GM12864 (cell line): ENCODE results near the gene TMEM63A.

Source experiments
- DNase-seq: peaks from one replicate; pipeline ENCODE4 v3.0.0-alpha.2; 2011; ENCODE audit warnings: low read depth
- H3K4me3 ChIP-seq: 2 replicates; pipeline ENCODE4 v1.5.1; 2011; ENCODE audit warnings: mild to moderate bottlenecking, low read depth, low read length, control low read depth
- TF ChIP-seq, protein P1 (sequence below): IDR thresholded peaks from 2 replicates; pipeline ENCODE4 v1.5.1; 2011; ENCODE audit warnings: low read depth, mild to moderate bottlenecking, moderate library complexity, low read length, control low read depth, inconsistent platforms; ENCODE audit errors: missing control alignments

TMEM63A gene

DNA sequence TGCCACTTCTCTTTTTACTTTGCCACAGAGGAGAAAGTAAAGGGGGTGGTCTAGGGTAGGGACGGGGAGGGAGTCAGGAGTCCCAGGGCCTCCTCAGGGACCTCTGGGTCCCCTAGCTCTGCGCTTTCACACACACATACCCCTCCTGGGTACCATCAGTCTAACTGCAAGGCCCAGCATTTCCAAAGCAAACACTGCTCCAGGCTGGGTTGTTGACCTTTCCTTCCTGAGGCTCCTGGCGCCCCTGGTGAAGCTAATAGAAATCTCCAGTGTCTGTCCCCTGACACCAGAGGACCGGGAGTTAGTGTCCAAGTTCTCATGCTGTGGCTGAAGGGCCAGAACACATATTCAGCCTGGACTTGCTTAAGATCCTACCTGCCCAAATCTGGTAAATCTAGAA lies 3.9 kb downstream of the TMEM63A start:
- TF ChIP-seq, protein P1, sequence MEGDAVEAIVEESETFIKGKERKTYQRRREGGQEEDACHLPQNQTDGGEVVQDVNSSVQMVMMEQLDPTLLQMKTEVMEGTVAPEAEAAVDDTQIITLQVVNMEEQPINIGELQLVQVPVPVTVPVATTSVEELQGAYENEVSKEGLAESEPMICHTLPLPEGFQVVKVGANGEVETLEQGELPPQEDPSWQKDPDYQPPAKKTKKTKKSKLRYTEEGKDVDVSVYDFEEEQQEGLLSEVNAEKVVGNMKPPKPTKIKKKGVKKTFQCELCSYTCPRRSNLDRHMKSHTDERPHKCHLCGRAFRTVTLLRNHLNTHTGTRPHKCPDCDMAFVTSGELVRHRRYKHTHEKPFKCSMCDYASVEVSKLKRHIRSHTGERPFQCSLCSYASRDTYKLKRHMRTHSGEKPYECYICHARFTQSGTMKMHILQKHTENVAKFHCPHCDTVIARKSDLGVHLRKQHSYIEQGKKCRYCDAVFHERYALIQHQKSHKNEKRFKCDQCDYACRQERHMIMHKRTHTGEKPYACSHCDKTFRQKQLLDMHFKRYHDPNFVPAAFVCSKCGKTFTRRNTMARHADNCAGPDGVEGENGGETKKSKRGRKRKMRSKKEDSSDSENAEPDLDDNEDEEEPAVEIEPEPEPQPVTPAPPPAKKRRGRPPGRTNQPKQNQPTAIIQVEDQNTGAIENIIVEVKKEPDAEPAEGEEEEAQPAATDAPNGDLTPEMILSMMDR = no peak
- H3K4me3 ChIP-seq = no peak overlapping the region
- no peak for DNase-seq

DNA sequence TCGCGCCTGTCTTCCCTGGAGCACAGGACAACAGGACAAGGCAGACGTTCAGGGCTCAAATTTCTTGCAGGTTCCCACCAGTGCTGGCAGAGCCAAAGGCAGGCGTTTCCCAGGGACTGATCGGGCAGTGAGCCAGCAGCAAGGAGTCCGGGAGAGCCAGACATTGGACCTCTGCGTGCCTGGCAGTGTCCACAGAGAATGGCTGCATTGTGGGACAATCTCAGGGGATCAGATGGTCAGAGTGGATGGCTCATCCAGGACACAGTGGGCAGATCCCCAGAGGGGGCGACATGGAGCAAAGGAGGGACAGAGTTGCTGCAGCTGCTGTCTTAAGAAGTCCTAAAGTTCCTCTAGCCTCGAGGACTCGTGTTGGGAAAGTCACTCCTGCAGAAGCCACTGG lies 4.6 kb downstream of the TMEM63A start:
- no peak overlapping the region for H3K4me3 ChIP-seq
- TF ChIP-seq, protein P1 = peak; percentile 57
- DNase-seq = no peak

GRCh38 chr1:225876900-225877510 lies 5.2 kb downstream of the TMEM63A start:
- TF ChIP-seq, protein P1 = no peak
- H3K4me3 ChIP-seq = no peak overlapping the region
- no peak for DNase-seq

DNA sequence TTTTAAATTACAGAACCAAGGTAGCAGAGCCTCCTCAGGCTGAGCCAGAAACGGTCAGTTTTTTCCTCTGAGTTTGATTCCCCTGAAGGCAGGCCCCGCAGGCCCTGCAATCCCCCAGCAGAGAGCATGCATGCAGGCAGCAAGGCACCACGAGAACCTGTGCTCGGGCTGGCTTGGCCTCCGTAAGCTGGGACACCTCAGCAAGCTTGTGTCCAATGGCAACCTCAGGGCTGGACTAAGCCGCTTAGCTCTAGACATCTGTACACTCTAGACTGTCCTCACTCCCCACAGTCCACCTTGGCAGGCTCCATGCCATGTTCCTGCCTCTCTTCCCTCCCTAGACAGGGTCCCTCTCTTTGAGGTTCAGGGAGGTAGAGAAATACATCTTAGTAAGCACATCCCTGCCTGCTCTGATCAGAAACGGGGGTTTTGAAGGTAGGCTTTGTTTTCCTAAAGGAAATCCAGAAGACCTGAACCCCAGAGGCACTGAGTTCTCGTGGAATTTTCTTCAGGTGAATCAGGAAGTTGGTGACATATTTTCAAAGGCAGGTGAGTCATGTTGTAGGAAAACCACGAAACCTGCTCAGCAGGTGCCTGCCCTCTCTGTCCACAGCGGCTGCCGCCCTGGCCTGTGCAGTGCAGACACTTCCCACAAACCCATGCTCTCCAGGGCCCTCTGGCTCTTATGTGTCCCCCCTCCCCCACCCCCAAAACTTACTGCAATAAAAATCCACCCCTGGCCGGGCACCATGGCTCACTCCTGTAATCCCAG lies 7.0 kb downstream of the TMEM63A start:
- no peak for DNase-seq
- TF ChIP-seq, protein P1 = no peak
- H3K4me3 ChIP-seq = no peak overlapping the region

GRCh38 chr1:225874431-225874830 lies 7.7 kb downstream of the TMEM63A start:
- DNase-seq = no peak
- TF ChIP-seq, protein P1 = no peak
- no peak overlapping the region for H3K4me3 ChIP-seq

DNA sequence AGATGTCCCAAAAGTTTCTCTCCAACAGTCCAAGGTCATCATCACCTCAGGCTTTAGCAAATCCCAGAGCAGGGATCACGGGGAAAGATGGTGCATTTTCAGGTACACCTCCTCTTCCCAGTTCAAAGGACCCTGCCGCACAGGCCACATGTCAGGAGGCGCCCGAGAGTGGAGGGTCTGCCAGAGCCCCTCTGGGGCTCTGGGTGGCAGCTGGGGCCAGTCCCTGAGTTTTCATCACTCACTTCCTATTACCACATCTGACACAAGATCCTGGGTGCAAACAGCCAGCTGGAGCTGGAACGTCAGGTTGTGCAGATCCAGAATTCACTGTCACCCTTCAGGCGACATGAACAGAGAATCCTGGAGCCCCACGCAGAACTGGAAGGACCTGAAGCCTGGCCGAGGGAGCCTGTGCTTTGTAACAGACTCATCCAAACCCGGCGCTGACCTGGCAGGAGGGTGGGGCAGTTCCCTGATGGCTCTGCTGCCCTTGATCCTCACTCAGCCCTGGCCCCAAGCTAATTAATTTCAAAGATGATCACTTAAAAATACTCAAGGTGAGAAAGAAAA lies 8.8 kb downstream of the TMEM63A start:
- no peak for DNase-seq
- TF ChIP-seq, protein P1 = no peak
- no peak overlapping the region for H3K4me3 ChIP-seq
